Stimulated activated CD4-positive, alpha-beta T cell treated with anti-CD3 and anti-CD28 coated beads, Interleukin-15, amount 100 ng/mL, for 1 hour (primary cell): ENCODE results near the gene LRRC47.
"Not testable (repeated sequence)": the region's sequence is repeated elsewhere in the genome, so short reads cannot be mapped to it uniquely, and the experiment has no call there.

Experiments used
- DNase-seq, 2 donors: peaks; one replicate each; pipeline ENCODE4 v3.0.0-alpha.2; 2020; ENCODE audit warnings: low read depth in 1 of 2, low spot score in 1 of 2

The LRRC47 gene

DNA sequence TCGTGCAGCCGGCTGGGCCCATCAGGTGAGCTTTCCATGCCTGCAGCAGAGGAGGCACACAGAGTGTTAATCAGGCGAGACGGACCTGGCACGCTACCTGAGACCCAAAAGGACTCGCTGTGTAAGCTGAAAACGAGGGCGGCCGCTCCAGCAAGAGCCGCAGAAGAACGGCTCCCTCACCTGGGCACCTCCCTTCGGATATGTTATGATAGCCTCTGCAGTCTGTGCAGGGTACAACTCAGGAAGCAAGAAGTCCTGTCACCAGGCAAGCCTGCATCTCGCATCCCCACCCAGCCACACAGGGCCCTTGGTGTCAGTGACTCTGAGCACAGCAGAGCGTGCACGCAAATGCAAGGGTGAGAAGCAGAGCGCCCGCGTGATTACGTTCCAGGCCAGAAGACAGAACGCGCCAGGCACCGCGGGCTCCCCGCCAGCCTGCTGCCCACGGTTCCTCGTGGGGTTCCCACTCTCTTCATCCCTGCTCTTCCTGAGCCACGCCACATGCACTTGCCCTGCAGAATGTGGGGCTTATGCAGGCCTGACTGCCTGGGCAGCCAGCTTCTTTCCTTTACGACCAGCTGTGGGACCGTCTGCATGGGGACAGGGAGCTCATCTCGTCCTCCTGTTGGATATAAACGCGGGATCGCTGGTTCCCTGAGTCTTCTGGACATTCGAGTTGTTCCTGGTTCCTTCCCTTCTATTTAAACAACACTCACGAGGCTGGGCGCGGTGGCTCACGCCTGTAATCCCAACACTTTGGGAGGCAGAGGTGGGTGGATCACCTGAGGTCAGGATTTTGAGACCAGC, 20.2 kb upstream of the LRRC47 start:
- DNase-seq, result no peak

- DNase-seq, result no peak
These were observed 18.7 kb upstream of the LRRC47 start for GRCh38 chr1:3814771-3815561.

- no peak for DNase-seq
These were observed 17.8 kb upstream of the LRRC47 start for GRCh38 chr1:3814065-3814464.

- DNase-seq, result no peak
These were observed 15.3 kb upstream of the LRRC47 start for GRCh38 chr1:3811595-3811911.

- DNase-seq, result not testable (repeated sequence)
These were observed 14.0 kb upstream of the LRRC47 start for GRCh38 chr1:3810149-3810761.

DNA sequence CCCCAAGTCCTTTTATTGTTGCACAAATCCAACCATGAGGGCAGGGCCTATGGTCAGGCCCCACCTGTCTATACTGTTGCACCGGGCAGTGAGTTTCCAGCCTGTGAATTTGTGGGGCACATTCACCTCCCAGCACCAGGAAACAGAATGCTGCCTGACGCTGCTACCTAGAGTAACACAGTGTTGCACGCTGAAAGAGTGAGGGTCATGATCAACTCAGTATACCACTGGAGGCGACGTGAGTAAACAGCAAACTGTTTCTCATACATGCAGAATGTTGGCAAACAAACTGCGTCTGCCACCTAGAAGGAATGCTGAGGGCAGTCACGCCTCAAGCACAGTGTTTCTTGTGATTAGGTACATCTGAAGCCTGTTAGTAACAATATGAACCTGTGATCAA, 13.4 kb upstream of the LRRC47 start:
- no peak for DNase-seq

DNA sequence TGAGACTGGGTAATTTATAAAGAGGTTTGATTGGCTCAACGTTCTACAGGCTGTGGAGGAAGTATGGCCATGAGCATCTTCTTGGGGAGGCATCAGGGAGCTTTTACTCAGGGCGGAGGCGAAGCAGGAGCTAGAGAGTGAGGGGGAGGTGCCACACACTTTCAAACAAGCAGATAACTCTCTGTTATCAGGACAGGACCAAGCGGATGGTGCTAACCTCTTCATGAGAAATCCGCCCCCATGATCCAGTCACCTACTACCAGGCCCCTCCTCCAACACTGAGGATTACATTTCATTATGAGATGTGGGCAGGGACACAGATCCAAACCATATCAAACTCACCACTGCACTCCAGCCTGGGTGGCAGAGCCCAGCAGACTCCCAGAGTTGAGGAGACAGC, 11.5 kb upstream of the LRRC47 start:
- DNase-seq, result no peak

DNA sequence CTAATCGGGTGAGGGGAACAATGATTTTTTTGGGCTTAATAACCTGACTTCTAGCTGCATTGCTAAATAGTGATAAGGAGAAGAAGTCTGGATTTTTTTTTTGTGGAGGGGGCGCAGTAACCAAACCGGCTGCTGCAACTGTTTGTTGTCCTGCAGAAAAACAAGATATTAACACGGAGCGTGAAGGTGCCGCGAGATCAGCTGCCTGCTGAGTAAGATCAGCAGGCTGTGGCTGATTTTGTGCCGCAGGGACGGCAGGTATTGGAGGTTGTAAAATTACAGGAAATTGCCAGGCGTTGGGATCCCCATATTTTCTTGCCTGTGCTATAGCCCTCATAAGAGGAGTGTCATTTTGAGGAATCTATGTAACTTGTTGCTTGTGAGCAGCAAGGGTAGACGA, 8.7 kb upstream of the LRRC47 start:
- DNase-seq, result no peak

DNA sequence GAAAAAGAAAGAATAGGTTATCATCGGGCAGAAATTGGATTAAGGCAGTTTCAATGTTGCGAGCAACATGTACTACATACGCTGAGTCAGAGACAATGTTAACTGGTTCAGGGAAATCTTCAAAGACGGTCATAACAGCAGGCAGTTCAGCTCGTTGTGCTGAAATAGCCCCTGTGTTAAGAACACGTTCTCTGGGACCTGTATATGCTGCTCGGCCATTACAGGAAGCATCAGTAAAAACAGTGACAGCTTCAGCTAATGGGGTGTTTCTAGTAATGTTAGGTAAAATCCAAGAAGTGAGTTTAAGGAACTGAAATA, 8.3 kb upstream of the LRRC47 start:
- not testable (repeated sequence) for DNase-seq

GRCh38 chr1:3803905-3804626, 7.8 kb upstream of the LRRC47 start:
- DNase-seq, result no peak

GRCh38 chr1:3800795-3801194, 4.5 kb upstream of the LRRC47 start:
- DNase-seq, result not testable (repeated sequence)

GRCh38 chr1:3799976-3800685, 3.8 kb upstream of the LRRC47 start:
- no peak for DNase-seq

DNA sequence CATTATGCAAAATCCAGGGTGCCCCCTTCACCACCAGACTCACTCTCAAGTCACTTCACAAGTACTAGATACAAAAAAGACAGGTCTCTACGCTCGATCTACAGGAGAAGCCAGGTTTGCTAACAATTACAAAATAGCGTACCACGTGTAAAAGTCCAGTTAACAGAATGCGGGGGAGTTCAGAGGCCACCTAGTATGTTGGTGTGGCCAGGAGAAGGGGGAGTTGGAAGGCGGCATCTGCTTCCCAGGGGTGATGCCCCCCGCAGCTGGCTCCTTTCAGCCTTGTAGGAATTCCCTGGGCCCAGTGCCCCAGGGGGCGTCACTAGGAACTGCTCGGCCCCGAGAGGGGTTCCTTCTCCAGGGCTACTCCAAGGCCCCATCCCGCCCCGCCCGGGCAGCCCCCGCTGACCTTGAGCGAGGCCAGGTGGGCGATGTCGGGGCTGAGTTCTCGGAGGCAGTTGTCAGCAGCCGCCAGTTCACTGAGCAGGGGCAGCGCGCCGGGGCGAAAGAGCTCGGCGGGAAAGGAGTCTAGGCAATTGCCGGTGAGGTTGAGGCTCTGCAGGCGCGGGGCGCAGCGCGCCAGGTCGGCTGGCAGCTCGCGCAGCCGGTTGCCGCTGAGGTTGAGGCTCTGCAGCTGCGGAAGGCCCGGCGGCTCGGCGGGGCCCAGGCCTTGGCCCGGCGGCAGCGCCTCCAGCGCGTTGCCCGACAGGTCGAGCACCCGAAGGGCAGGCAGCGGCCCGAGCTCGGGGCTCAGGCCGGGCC, 664 bp downstream of the LRRC47 start:
- DNase-seq, result no peak

DNA sequence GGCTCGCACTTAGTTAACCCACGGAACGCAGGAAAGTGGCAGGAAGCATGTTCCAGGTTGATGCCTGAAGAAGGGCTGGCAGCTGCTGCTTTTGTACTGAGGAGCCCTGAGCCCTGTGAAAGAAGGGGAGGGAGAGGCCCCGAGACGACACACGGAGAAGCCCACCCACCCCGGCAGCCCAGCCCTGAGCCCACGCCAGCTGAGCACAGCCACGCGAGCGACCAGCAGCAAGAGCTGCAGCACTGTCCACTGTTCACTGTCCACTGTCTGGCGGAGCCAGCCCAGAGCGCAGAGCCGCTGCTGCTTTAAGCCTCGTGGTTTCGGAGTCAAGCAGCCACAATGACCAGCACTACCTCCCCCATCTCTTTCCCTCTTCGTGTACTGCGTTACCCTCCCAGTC, 5.3 kb downstream of the LRRC47 start:
- DNase-seq, result no peak

DNA sequence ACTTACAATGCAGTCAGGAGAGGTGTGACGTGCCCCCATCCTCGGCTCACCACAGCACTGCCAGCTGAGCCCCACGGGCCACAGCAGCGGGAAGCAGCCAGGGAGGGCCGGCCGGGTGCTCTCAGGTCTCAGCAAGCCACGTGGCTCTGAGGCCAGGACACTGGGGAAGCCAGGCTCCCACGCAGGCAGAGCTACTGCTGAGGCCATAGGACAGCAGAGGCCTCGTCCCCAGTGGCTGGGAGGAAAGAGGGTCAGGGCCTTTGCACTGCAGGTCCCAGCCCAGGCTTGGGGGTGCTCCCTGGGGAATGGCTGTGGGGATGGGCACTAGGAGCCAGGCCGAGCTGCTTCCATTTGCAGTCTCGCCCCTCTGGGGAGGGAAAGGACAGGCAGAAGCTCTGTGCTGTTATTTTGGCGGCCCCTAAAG, 5.8 kb downstream of the LRRC47 start:
- no peak for DNase-seq

- DNase-seq, result no peak
These were observed 6.6 kb downstream of the LRRC47 start for GRCh38 chr1:3789421-3790300.

DNA sequence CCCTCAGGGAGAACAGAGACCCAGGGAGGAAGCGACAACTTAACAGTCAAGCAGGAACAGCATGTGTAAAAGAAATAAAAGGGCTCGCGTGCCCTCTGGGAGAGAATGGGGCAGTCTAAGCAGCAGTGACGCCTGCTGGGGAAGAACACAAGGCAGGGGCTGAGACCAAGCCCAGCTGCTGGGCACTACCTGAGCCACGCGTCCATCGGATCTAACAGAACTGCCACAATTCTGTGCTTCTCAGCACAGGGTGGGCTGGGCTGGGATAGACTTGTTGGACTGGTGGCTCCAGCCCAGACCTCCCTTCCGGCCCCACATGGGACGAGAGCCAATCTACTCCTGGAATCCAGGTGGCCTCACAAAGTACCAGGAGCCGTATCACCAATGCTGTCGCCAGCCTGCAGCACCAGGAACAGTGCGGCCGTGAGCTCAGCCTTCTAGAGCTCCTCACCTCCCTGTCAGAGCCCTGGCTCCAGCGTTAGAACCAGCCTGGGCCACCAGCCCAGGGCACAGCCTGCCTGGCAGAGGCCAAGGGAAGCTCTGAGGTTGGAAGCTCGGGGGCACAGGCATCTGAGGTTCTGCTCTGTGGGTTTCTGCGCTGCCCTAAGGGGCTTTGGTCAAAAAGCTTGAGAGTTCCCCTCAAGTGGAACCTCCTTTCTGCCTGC, 7.4 kb downstream of the LRRC47 start:
- DNase-seq, result no peak

- no peak for DNase-seq
These were observed 8.3 kb downstream of the LRRC47 start for GRCh38 chr1:3787745-3788605.
